Fibroblast of lung (primary cell): ENCODE data around the gene TM4SF18.

Experiments
- EZH2 ChIP-seq: IDR thresholded peaks from 2 replicates; pipeline ENCODE4 v1.5.1; 2012; ENCODE audit warnings: low read length, control low read depth, mild to moderate bottlenecking; ENCODE audit errors: missing control alignments
- TF ChIP-seq, protein P1 (sequence below), 2 donors: IDR thresholded peaks in 1 of 2; conservative IDR thresholded peaks in 1 of 2; 1 replicate in 1 of 2; 2 replicates in 1 of 2; pipeline ENCODE4 v1.5.1; 2011 to 2012; ENCODE audit warnings: low read length in 2 of 2, control low read depth in 1 of 2, inconsistent platforms in 1 of 2, low read depth in 1 of 2, mild to moderate bottlenecking in 1 of 2

DNA sequence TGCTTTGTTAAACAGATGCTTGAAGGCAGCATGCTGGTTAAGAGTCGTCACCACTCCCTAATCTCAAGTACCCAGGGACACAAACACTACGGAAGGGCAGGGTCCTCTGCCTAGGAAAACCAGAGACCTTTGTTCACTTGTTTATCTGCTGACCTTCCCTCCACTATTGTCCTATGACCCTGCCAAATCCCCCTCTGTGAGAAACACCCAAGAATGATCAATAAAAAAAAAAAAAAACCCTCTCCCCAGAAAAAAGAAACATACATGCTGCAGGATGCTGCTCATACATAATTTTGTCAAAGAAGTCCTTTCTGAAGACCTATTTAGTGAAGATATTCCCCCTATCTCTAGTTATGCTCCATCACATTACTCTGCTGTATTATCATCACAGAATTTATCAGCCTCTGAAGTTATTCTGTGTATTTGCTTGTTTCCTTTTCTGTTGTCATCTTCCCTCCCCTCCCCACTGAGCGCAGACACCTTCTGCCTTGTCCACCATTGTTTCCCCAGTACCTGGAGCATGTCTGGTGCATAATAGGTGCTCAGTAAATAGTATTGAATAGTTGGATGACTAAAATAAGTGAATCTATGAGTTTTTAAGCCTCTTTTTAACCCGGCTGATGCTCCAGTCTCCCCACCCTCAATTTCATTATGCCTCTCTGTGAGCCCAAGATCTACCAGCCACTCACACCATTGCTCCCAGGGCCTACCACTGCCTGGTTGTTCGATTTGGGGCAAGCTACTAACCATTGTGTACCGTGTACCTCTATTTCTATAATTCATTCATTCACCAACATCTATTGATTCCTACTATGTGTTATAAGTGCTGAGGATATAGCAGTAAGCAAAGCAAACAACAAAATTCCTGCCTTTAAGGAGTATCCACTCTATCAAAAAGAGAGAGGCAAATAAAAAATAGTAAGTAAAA, 48.0 kb upstream of the TM4SF18 start:
- TF ChIP-seq, protein P1, sequence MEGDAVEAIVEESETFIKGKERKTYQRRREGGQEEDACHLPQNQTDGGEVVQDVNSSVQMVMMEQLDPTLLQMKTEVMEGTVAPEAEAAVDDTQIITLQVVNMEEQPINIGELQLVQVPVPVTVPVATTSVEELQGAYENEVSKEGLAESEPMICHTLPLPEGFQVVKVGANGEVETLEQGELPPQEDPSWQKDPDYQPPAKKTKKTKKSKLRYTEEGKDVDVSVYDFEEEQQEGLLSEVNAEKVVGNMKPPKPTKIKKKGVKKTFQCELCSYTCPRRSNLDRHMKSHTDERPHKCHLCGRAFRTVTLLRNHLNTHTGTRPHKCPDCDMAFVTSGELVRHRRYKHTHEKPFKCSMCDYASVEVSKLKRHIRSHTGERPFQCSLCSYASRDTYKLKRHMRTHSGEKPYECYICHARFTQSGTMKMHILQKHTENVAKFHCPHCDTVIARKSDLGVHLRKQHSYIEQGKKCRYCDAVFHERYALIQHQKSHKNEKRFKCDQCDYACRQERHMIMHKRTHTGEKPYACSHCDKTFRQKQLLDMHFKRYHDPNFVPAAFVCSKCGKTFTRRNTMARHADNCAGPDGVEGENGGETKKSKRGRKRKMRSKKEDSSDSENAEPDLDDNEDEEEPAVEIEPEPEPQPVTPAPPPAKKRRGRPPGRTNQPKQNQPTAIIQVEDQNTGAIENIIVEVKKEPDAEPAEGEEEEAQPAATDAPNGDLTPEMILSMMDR (conservative IDR thresholded peaks at IDR 0.05 in 1 of 2, IDR thresholded peaks at IDR 0.05 in 1 of 2; ENCODE audit: low read depth in 1 of 2, low read length in 2 of 2) = no peak
- no peak for TF ChIP-seq EZH2
